H1 (cell line): Measurements from ENCODE around the gene GNAI2. TPM values are rescaled to one million over a fixed set of nuclear protein-coding genes. Genes with fewer than 3 reads are reported as not detected.

Experiments
- ATF3 ChIP-seq: IDR thresholded peaks from 2 replicates; pipeline ENCODE4 v1.6.1; 2011; ENCODE audit warnings: low read depth, mild to moderate bottlenecking, low read length; ENCODE audit not compliant: insufficient read depth
- CBX5 ChIP-seq: fragments of 300-800, 300-1000 bp; sonication (generic); IDR thresholded peaks from 2 replicates; pipeline ENCODE4 v1.7.1; 2016; ENCODE audit warnings: antibody characterized with exemption, low read length, low read depth
- CBX8 ChIP-seq: fragments of 300-800, 300-1000 bp; sonication (generic); IDR thresholded peaks from 2 replicates; pipeline ENCODE4 v1.7.1; 2016; ENCODE audit warnings: low read depth, low read length, borderline replicate concordance
- CTBP2 ChIP-seq: IDR thresholded peaks from 2 replicates; pipeline ENCODE4 v1.7.0; 2011; ENCODE audit warnings: borderline replicate concordance, mild to moderate bottlenecking, moderate library complexity, mixed read lengths, low read length; ENCODE audit not compliant: insufficient read depth, insufficient read length
- CTCF ChIP-seq, 3 experiments: IDR thresholded peaks; 1 replicate in 2 of 3; 2 replicates in 1 of 3; pipeline versions ENCODE4 v1.5.1 to v1.6.1; 2011; ENCODE audit warnings: low read length in 3 of 3, mild to moderate bottlenecking in 3 of 3, inconsistent platforms in 2 of 3, low read depth in 1 of 3, moderate library complexity in 1 of 3; ENCODE audit not compliant: insufficient read depth in 1 of 3; ENCODE audit errors: control extremely low read depth in 1 of 3
- E2F6 ChIP-seq: IDR thresholded peaks from 2 replicates; pipeline ENCODE4 v1.6.1; 2012; ENCODE audit warnings: inconsistent platforms
- GTF2F1 ChIP-seq: IDR thresholded peaks from 2 replicates; pipeline ENCODE4 v1.6.1; 2012; ENCODE audit warnings: low read depth, low read length, improper control_type of control experiment, borderline replicate concordance
- JUND ChIP-seq: IDR thresholded peaks from 2 replicates; pipeline ENCODE4 v1.6.1; 2011; ENCODE audit warnings: mild to moderate bottlenecking, improper control_type of control experiment, low read length
- MAFK ChIP-seq: IDR thresholded peaks from 2 replicates; pipeline ENCODE4 v1.6.1; 2012; ENCODE audit warnings: low read depth, mild to moderate bottlenecking, improper control_type of control experiment, low read length
- NANOG ChIP-seq: IDR thresholded peaks from 2 replicates; pipeline ENCODE4 v1.6.1; 2011; ENCODE audit warnings: low read length, low read depth, mild to moderate bottlenecking, inconsistent platforms; ENCODE audit not compliant: insufficient read depth, poor library complexity, severe bottlenecking
- NRF1 ChIP-seq: IDR thresholded peaks from 2 replicates; pipeline ENCODE4 v1.6.1; 2011; ENCODE audit warnings: mild to moderate bottlenecking, low read depth, low read length, improper control_type of control experiment
- POLR2AphosphoS5 ChIP-seq: IDR thresholded peaks from 2 replicates; pipeline ENCODE4 v1.6.1; 2011; ENCODE audit warnings: low read depth, low read length
- RAD21 ChIP-seq, 2 experiments: IDR thresholded peaks in 1 of 2; conservative IDR thresholded peaks in 1 of 2; 2 replicates each; pipeline ENCODE4 v1.6.1; 2011; ENCODE audit warnings: low read depth in 2 of 2, low read length in 2 of 2, improper control_type of control experiment in 1 of 2, inconsistent platforms in 1 of 2, mild to moderate bottlenecking in 1 of 2, moderate library complexity in 1 of 2
- RBBP5 ChIP-seq: IDR thresholded peaks from 2 replicates; pipeline ENCODE4 v1.7.1; 2012; ENCODE audit warnings: low read depth, mild to moderate bottlenecking, inconsistent platforms, low read length, moderate library complexity, borderline replicate concordance
- SAP30 ChIP-seq: fragments of 300-600 bp; sonication (generic); IDR thresholded peaks from 2 replicates; pipeline ENCODE4 v1.7.1; 2012; ENCODE audit warnings: low read length, moderate library complexity, mild to moderate bottlenecking, inconsistent platforms; ENCODE audit not compliant: insufficient read depth, insufficient replicate concordance
- SP4 ChIP-seq: IDR thresholded peaks from 2 replicates; pipeline ENCODE4 v1.6.1; 2012; ENCODE audit warnings: low read length, inconsistent platforms
- TAF7 ChIP-seq: optimal IDR thresholded peaks from 2 replicates; pipeline ENCODE3; 2011; ENCODE audit warnings: low read depth, mild to moderate bottlenecking, inconsistent platforms, low read length, moderate library complexity, borderline replicate concordance
- TCF12 ChIP-seq: IDR thresholded peaks from 2 replicates; pipeline ENCODE4 v1.6.1; 2011; ENCODE audit warnings: low read depth, mild to moderate bottlenecking, low read length
- TEAD4 ChIP-seq: IDR thresholded peaks from 2 replicates; pipeline ENCODE4 v1.6.1; 2012; ENCODE audit warnings: low read depth, low read length, inconsistent platforms, mixed read lengths
- polyA plus RNA-seq, 7 experiments: library from polyadenylated mRNA; depleted of rRNA in 3 of 7; stranded (reverse) in 5 of 7; unstranded in 2 of 7; fragments of >200 nt in 5 of 7; fragments of 200-250 nt in 2 of 7; gene quantifications; 1 replicate in 5 of 7; 2 replicates in 1 of 7; 4 replicates in 1 of 7; pipeline versions ENCODE4 v1.2.1 to v1.2.3, GENCODE V29; 2011 to 2013; ENCODE audit warnings: missing spikeins in 2 of 7, mixed read lengths in 2 of 7
- total RNA-seq: library from RNA; stranded (reverse); fragmentation: NEBNext Ultra II Directional; extraction: Animal tissue kit (Norgen Biotek cat#: 25700); gene quantifications from 2 replicates; pipeline ENCODE4 v1.2.1, GENCODE V29; 2021

GNAI2 gene
- total and polyA plus RNA-seq, 2 of the 8 experiments (the other 6 are each of a cell fraction or from before 2014, with no cell fraction given) = 168 to 539 TPM

- TF ChIP-seq NANOG = no peak
- TF ChIP-seq JUND = no peak
- TF ChIP-seq SP4 = 0 out of 2 replicates have a peak, but pooled peaks have one; percentile 12
- TF ChIP-seq CBX8 = no peak
- TF ChIP-seq GTF2F1 = no peak
- TF ChIP-seq RAD21 (IDR thresholded peaks at IDR 0.05 in 1 of 2, conservative IDR thresholded peaks at IDR 0.05 in 1 of 2; ENCODE audit: low read depth in 2 of 2, low read length in 2 of 2) = no peak
- no peak for TF ChIP-seq ATF3
- no peak for TF ChIP-seq NRF1
- TF ChIP-seq POLR2AphosphoS5 = no peak
- no peak for TF ChIP-seq CBX5
- TF ChIP-seq RBBP5 = no peak
- no peak for TF ChIP-seq CTCF (IDR thresholded peaks at IDR 0.05; ENCODE audit: control extremely low read depth in 1 of 3, insufficient read depth in 1 of 3, low read depth in 1 of 3, low read length in 3 of 3)
- TF ChIP-seq TAF7 = no peak
- TF ChIP-seq CTBP2 = no peak
- TF ChIP-seq TCF12 = no peak
- TF ChIP-seq MAFK = no peak
- TF ChIP-seq E2F6 = 0 out of 2 replicates have a peak, but pooled peaks have one; percentile 21
- TF ChIP-seq TEAD4 = no peak
- no peak for TF ChIP-seq SAP30
These were observed 30.4 kb upstream of the GNAI2 start (continued) for GRCh38 chr3:50205413-50206276.
